ENCODE results near the gene CCNY.
A peak's percentile ranks its signal among the peaks of the same experiment; 100 is the strongest.

The CCNY gene

GRCh38 chr10:35459449-35459847 lies 123.1 kb downstream of the CCNY start:
- 94 to 98% methylated on average over 1 to 2 of the region's 2 CpGs for WGBS, 2 experiments
- no peaks in the 10 kb centered on the region for H3K9me3 ChIP-seq (ENCODE audit: control insufficient read depth, low read length)
- H3K36me3 ChIP-seq (ENCODE audit: control insufficient read depth, insufficient read depth, low read length) = no peaks in the 10 kb centered on the region
- H3K27ac ChIP-seq (ENCODE audit: insufficient read depth, low read depth, low read length, poor library complexity, severe bottlenecking) = no peak overlapping the region
- no peak overlapping the region for H3K4me3 ChIP-seq (ENCODE audit: insufficient read depth, low read depth, low read length)
- peaks cover 33% of the 10 kb centered on the region for H3K4me1 ChIP-seq (ENCODE audit: control insufficient read depth, insufficient read depth, low read length)
- no peaks in the 10 kb centered on the region for H3K27me3 ChIP-seq (ENCODE audit: control insufficient read depth, insufficient read depth, low read length, poor library complexity, severe bottlenecking)

- Histone ChIP-seq H3K9me3 (ENCODE audit: control insufficient read depth, low read length) (no peaks in the 10 kb centered on the region), H3K4me3 (ENCODE audit: insufficient read depth, low read depth, low read length) (no peak overlapping the region), H3K36me3 (ENCODE audit: control insufficient read depth, insufficient read depth, low read length) (no peaks in the 10 kb centered on the region), H3K27me3 (ENCODE audit: control insufficient read depth, insufficient read depth, low read length, poor library complexity, severe bottlenecking) (no peaks in the 10 kb centered on the region), H3K27ac (ENCODE audit: insufficient read depth, low read depth, low read length, poor library complexity, severe bottlenecking) (no peak overlapping the region), H3K4me1 (ENCODE audit: control insufficient read depth, insufficient read depth, low read length) (peaks cover 45% of the 10 kb centered on the region)
- 85 to 88% methylated on average over 2 of the region's 2 CpGs for WGBS, 2 experiments
Observed at GRCh38 chr10:35460852-35461460, 124.6 kb downstream of the CCNY start.

GRCh38 chr10:35462491-35462934 lies 126.2 kb downstream of the CCNY start:
- Histone ChIP-seq H3K27me3 (ENCODE audit: control insufficient read depth, insufficient read depth, low read length, poor library complexity, severe bottlenecking) (no peaks in the 10 kb centered on the region), H3K4me1 (ENCODE audit: control insufficient read depth, insufficient read depth, low read length) (peaks cover 54% of the 10 kb centered on the region), H3K4me3 (ENCODE audit: insufficient read depth, low read depth, low read length) (no peak overlapping the region), H3K36me3 (ENCODE audit: control insufficient read depth, insufficient read depth, low read length) (no peaks in the 10 kb centered on the region), H3K9me3 (ENCODE audit: control insufficient read depth, low read length) (no peaks in the 10 kb centered on the region), H3K27ac (ENCODE audit: insufficient read depth, low read depth, low read length, poor library complexity, severe bottlenecking) (peak overlapping the region; percentile 40)
- 41 to 44% methylated on average over 5 of the region's 5 CpGs for WGBS, 2 experiments

- H3K4me1 ChIP-seq (ENCODE audit: control insufficient read depth, insufficient read depth, low read length) = peaks cover 49% of the 10 kb centered on the region
- H3K27me3 ChIP-seq (ENCODE audit: control insufficient read depth, insufficient read depth, low read length, poor library complexity, severe bottlenecking) = no peaks in the 10 kb centered on the region
- 78 to 85% methylated on average over 3 of the region's 3 CpGs for WGBS, 2 experiments
- no peaks in the 10 kb centered on the region for H3K36me3 ChIP-seq (ENCODE audit: control insufficient read depth, insufficient read depth, low read length)
- no peak overlapping the region for H3K4me3 ChIP-seq (ENCODE audit: insufficient read depth, low read depth, low read length)
- H3K9me3 ChIP-seq (ENCODE audit: control insufficient read depth, low read length) = no peaks in the 10 kb centered on the region
- H3K27ac ChIP-seq (ENCODE audit: insufficient read depth, low read depth, low read length, poor library complexity, severe bottlenecking) = peak overlapping the region; percentile 40
Observed at GRCh38 chr10:35463105-35463867, 127.0 kb downstream of the CCNY start.

- WGBS, 2 experiments = 75 to 82% methylated on average over 3 of the region's 3 CpGs
- no peak overlapping the region for H3K27ac ChIP-seq (ENCODE audit: insufficient read depth, low read depth, low read length, poor library complexity, severe bottlenecking)
- peaks cover 47% of the 10 kb centered on the region for H3K4me1 ChIP-seq (ENCODE audit: control insufficient read depth, insufficient read depth, low read length)
Observed at GRCh38 chr10:35463878-35464277, 127.6 kb downstream of the CCNY start.

GRCh38 chr10:35464825-35465456 lies 128.6 kb downstream of the CCNY start:
- Histone ChIP-seq H3K27ac (ENCODE audit: insufficient read depth, low read depth, low read length, poor library complexity, severe bottlenecking) (no peak overlapping the region), H3K36me3 (ENCODE audit: control insufficient read depth, insufficient read depth, low read length) (no peaks in the 10 kb centered on the region), H3K27me3 (ENCODE audit: control insufficient read depth, insufficient read depth, low read length, poor library complexity, severe bottlenecking) (no peaks in the 10 kb centered on the region), H3K4me3 (ENCODE audit: insufficient read depth, low read depth, low read length) (no peak overlapping the region), H3K9me3 (ENCODE audit: control insufficient read depth, low read length) (no peaks in the 10 kb centered on the region), H3K4me1 (ENCODE audit: control insufficient read depth, insufficient read depth, low read length) (peaks cover 52% of the 10 kb centered on the region)
- 3 to 4% methylated on average over 11 of the region's 11 CpGs for WGBS, 2 experiments

More at GRCh38 chr10:35463878-35464277, 127.6 kb downstream of the CCNY start:
- Histone ChIP-seq H3K36me3 (ENCODE audit: control insufficient read depth, insufficient read depth, low read length) (no peaks in the 10 kb centered on the region), H3K27me3 (ENCODE audit: control insufficient read depth, insufficient read depth, low read length, poor library complexity, severe bottlenecking) (no peaks in the 10 kb centered on the region), H3K9me3 (ENCODE audit: control insufficient read depth, low read length) (no peaks in the 10 kb centered on the region), H3K4me3 (ENCODE audit: insufficient read depth, low read depth, low read length) (no peak overlapping the region)

GRCh38 chr10:35465673-35466072 lies 129.4 kb downstream of the CCNY start:
- WGBS, 2 experiments = 65 to 70% methylated on average over 4 to 5 of the region's 5 CpGs
- no peaks in the 10 kb centered on the region for H3K36me3 ChIP-seq (ENCODE audit: control insufficient read depth, insufficient read depth, low read length)
- H3K27me3 ChIP-seq (ENCODE audit: control insufficient read depth, insufficient read depth, low read length, poor library complexity, severe bottlenecking) = no peaks in the 10 kb centered on the region
- H3K9me3 ChIP-seq (ENCODE audit: control insufficient read depth, low read length) = no peaks in the 10 kb centered on the region
- no peak overlapping the region for H3K4me3 ChIP-seq (ENCODE audit: insufficient read depth, low read depth, low read length)
- H3K4me1 ChIP-seq (ENCODE audit: control insufficient read depth, insufficient read depth, low read length) = peaks cover 56% of the 10 kb centered on the region
- H3K27ac ChIP-seq (ENCODE audit: insufficient read depth, low read depth, low read length, poor library complexity, severe bottlenecking) = no peak overlapping the region

- Histone ChIP-seq H3K27me3 (ENCODE audit: control insufficient read depth, insufficient read depth, low read length, poor library complexity, severe bottlenecking) (no peaks in the 10 kb centered on the region), H3K36me3 (ENCODE audit: control insufficient read depth, insufficient read depth, low read length) (no peaks in the 10 kb centered on the region), H3K4me3 (ENCODE audit: insufficient read depth, low read depth, low read length) (no peak overlapping the region), H3K4me1 (ENCODE audit: control insufficient read depth, insufficient read depth, low read length) (peaks cover 56% of the 10 kb centered on the region), H3K27ac (ENCODE audit: insufficient read depth, low read depth, low read length, poor library complexity, severe bottlenecking) (no peak overlapping the region), H3K9me3 (ENCODE audit: control insufficient read depth, low read length) (no peaks in the 10 kb centered on the region)
- 83 to 86% methylated on average over 5 of the region's 5 CpGs for WGBS, 2 experiments
Observed at GRCh38 chr10:35466170-35466569, 129.9 kb downstream of the CCNY start.

GRCh38 chr10:35466661-35467060 lies 130.4 kb downstream of the CCNY start:
- Histone ChIP-seq H3K27me3 (ENCODE audit: control insufficient read depth, insufficient read depth, low read length, poor library complexity, severe bottlenecking) (no peaks in the 10 kb centered on the region), H3K27ac (ENCODE audit: insufficient read depth, low read depth, low read length, poor library complexity, severe bottlenecking) (no peak overlapping the region), H3K36me3 (ENCODE audit: control insufficient read depth, insufficient read depth, low read length) (no peaks in the 10 kb centered on the region), H3K9me3 (ENCODE audit: control insufficient read depth, low read length) (no peaks in the 10 kb centered on the region), H3K4me3 (ENCODE audit: insufficient read depth, low read depth, low read length) (no peak overlapping the region), H3K4me1 (ENCODE audit: control insufficient read depth, insufficient read depth, low read length) (peaks cover 55% of the 10 kb centered on the region)
- 91 to 95% methylated on average over 4 of the region's 4 CpGs for WGBS, 2 experiments

GRCh38 chr10:35467186-35467585 lies 130.9 kb downstream of the CCNY start:
- Histone ChIP-seq H3K27me3 (ENCODE audit: control insufficient read depth, insufficient read depth, low read length, poor library complexity, severe bottlenecking) (no peaks in the 10 kb centered on the region), H3K36me3 (ENCODE audit: control insufficient read depth, insufficient read depth, low read length) (no peaks in the 10 kb centered on the region), H3K27ac (ENCODE audit: insufficient read depth, low read depth, low read length, poor library complexity, severe bottlenecking) (no peak overlapping the region), H3K4me1 (ENCODE audit: control insufficient read depth, insufficient read depth, low read length) (peaks cover 53% of the 10 kb centered on the region), H3K4me3 (ENCODE audit: insufficient read depth, low read depth, low read length) (no peak overlapping the region), H3K9me3 (ENCODE audit: control insufficient read depth, low read length) (no peaks in the 10 kb centered on the region)
